Measurements from ENCODE around the gene TRIM69. TPM values are rescaled to one million over a fixed set of nuclear protein-coding genes. Genes with fewer than 3 reads are reported as not detected.
A peak's percentile ranks its signal among the peaks of the same experiment; 100 is the strongest.

TRIM69 gene
- total and polyA plus RNA-seq, 9 donors, result 7.0 to 51.4 (median 19.7) TPM

DNA sequence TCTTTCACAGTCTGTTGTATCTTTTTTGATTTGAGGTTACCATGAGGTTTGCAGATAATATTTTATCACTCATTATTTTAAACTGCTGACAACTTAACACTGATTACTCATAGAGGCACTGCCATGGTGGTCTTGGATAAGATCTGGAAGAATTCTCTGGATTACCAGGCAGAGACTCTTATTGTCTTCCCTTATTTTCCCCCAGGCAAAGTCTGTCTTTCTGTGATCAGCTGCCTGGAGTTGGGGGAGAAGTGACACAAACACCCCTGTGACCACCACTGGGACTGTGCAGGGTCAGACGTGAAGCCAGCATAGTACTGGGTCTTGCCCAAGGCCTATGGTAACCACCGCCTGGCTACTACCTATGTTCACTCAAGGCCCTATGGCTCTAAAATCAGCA, 29.9 kb upstream of the TRIM69 start:
- Histone ChIP-seq H3K27me3 (no peaks in the 10 kb centered on the region), H3K4me3 (no peak overlapping the region), H3K36me3 (no peaks in the 10 kb centered on the region), H3K4me1 (ENCODE audit: insufficient read depth) (no peaks in the 10 kb centered on the region), H3K9me3 (no peaks in the 10 kb centered on the region), H3K27ac (no peak overlapping the region)
- DNase-seq, result no peak
- WGBS, 3 donors, result 94 to 100% (median 97%) methylated on average over 2 of the region's 2 CpGs
- intact Hi-C loops (cut with DNase I), result no loop called here
- no peak for TF ChIP-seq EP300 (IDR thresholded peaks at IDR 0.05)

- no peaks in the 10 kb centered on the region for H3K27me3 ChIP-seq
- no peaks in the 10 kb centered on the region for H3K9me3 ChIP-seq
- 83 to 91% (median 90%) methylated on average over 2 of the region's 2 CpGs for WGBS, 3 donors
- no peak for DNase-seq
- H3K27ac ChIP-seq, result no peak overlapping the region
- TF ChIP-seq POLR2A (IDR thresholded peaks at IDR 0.05) (no peak), EP300 (IDR thresholded peaks at IDR 0.05) (no peak)
- TF ChIP-seq, protein P1, sequence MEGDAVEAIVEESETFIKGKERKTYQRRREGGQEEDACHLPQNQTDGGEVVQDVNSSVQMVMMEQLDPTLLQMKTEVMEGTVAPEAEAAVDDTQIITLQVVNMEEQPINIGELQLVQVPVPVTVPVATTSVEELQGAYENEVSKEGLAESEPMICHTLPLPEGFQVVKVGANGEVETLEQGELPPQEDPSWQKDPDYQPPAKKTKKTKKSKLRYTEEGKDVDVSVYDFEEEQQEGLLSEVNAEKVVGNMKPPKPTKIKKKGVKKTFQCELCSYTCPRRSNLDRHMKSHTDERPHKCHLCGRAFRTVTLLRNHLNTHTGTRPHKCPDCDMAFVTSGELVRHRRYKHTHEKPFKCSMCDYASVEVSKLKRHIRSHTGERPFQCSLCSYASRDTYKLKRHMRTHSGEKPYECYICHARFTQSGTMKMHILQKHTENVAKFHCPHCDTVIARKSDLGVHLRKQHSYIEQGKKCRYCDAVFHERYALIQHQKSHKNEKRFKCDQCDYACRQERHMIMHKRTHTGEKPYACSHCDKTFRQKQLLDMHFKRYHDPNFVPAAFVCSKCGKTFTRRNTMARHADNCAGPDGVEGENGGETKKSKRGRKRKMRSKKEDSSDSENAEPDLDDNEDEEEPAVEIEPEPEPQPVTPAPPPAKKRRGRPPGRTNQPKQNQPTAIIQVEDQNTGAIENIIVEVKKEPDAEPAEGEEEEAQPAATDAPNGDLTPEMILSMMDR (IDR thresholded peaks at IDR 0.05), result no peak
- H3K4me1 ChIP-seq (ENCODE audit: insufficient read depth), result no peaks in the 10 kb centered on the region
- intact Hi-C loops (cut with DNase I), result no loop called here
- H3K4me3 ChIP-seq, result no peak overlapping the region
- H3K36me3 ChIP-seq, result no peaks in the 10 kb centered on the region
These were observed 29.2 kb upstream of the TRIM69 start for GRCh38 chr15:44706946-44707636.

DNA sequence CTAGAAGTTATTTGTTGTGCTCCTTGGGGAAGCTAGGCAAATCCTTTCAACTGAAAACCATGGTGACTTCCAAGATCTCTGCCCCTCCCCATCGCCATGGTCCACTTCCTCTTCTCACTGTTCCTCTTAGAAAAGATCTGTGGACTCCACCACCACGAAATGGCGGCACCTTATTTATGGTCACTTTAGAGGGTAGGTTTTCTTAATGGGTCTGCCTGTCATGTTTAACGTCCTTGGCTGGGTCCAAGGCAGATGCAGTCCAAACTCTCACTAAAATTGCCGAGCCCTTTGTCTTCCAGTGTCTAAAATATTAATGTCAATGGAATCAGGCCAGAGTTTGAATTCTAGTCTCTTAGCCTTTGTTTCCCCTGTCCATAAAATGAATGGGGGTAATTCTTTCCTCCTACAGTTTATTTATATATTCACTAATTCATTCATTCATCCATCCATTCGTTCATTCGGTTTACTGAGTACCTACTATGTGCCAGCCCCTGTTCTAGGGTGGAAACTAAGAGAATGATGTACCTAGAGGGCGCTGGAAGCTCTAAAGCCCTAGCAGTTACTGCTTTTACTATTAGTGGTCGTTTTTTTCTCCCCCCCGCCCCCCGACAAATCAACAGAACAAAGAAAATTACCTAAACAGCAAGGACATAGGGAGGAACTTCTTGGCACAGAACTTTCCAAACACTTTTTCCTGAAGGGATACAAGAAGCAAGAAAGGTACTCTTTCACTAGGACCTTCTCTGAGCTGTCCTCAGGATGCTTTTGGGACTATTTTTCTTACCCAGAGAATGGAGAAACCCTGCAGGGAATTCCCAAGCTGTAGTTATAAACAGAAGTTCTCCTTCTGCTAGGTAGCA, 25.9 kb upstream of the TRIM69 start:
- Histone ChIP-seq H3K4me3 (peak overlapping the region; percentile 63), H3K36me3 (no peaks in the 10 kb centered on the region), H3K27me3 (no peaks in the 10 kb centered on the region), H3K9me3 (no peaks in the 10 kb centered on the region), H3K27ac (peak overlapping the region; percentile 92 to 95), H3K4me1 (ENCODE audit: insufficient read depth) (peaks cover 3% of the 10 kb centered on the region)
- DNase-seq, result no peak
- 26 to 29% (median 28%) methylated on average over 11 of the region's 11 CpGs for WGBS, 3 donors
- intact Hi-C loops (cut with DNase I), result loop anchor here in 1 of 4 donors (10.0 kb wide), 1 partner anchor 474 kb away; the partner anchor contains the start of gene SHF
- TF ChIP-seq, protein P1 (IDR thresholded peaks at IDR 0.05), result no peak
- TF ChIP-seq POLR2A (IDR thresholded peaks at IDR 0.05) (no peak), EP300 (IDR thresholded peaks at IDR 0.05) (no peak)

- H3K9me3 ChIP-seq, result no peaks in the 10 kb centered on the region
- intact Hi-C loops (cut with DNase I), result loop anchor here in 1 of 4 donors (10.0 kb wide), 1 partner anchor 474 kb away; the partner anchor contains the start of gene SHF
- TF ChIP-seq POLR2A (IDR thresholded peaks at IDR 0.05) (peak; percentile 99), EP300 (IDR thresholded peaks at IDR 0.05) (no peak)
- TF ChIP-seq, protein P1 (IDR thresholded peaks at IDR 0.05), result no peak
- H3K36me3 ChIP-seq, result no peaks in the 10 kb centered on the region
- WGBS, 3 donors, result 0 to 1% (median 0%) methylated on average over 37 of the region's 37 CpGs
- H3K4me1 ChIP-seq (ENCODE audit: insufficient read depth), result peaks cover 3% of the 10 kb centered on the region
- H3K27ac ChIP-seq, result peak within 1 kb of the TSS; percentile 92 to 95
- no peaks in the 10 kb centered on the region for H3K27me3 ChIP-seq
- peak; percentile 94 to 97 (median 96) for DNase-seq
- peak within 1 kb of the TSS; percentile 63 for H3K4me3 ChIP-seq
These were observed 25.1 kb upstream of the TRIM69 start, which contains the start of the genes B2M and PATL2 for GRCh38 chr15:44711096-44711742. Gene B2M, plus strand, starts transcription at chr15:44711517. Its CDS starts 30 bp downstream, at chr15:44711547. Gene PATL2, minus strand, starts transcription at chr15:44711323. Its CDS starts 34,833 bp downstream, at chr15:44676490.
